Activated T-helper 1 cell treated with Interleukin-2 at 50 U/mL for 16 hours (primary cell): ENCODE measurements around the gene IL18BP.

Source experiments
- DNase-seq: peaks from one replicate; pipeline ENCODE4 v3.0.0-alpha.2; 2020; ENCODE audit warnings: low read depth

The IL18BP gene

DNA sequence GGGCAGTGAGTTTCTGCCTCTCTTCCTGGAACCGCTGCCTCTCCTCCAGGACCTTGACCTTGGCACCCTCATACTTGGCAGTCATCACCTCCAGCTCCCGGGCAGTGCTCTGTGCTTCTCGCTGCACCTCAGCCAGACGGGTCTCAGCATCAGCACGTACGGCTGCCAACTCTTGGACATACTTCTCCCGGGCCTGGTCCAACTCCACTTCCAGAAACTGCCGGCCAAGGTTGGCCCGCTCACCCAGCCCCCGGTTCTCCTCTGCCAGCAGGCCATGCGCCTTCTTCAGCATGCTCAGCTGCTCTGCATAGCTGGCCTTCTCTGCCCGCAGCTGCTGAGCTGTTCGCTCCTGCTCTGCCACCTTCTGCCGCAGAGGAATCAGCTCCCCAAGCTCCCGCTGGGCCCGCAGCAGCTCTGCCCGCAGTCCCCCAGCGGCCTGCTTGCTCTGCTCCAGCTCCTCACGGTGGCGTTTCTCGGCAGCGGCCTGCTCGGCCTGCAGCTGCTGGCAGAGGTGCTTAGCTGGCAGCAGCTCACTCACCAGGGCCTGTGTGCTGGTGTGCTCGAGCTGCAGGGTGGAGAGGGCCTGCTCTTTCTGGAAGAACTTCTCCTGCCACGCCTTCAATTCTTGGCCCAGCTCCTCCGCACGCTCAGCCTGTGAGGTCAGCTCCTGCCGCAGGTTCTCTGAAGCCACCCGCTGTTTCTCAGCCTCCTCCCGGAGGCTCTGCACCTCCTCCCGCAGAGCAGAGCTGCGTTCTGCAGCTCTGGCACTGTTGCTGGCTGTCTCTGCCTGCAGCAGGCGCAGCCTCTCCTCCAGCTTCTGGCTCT is 14.4 kb downstream of the IL18BP start:
- DNase-seq: no peak

DNA sequence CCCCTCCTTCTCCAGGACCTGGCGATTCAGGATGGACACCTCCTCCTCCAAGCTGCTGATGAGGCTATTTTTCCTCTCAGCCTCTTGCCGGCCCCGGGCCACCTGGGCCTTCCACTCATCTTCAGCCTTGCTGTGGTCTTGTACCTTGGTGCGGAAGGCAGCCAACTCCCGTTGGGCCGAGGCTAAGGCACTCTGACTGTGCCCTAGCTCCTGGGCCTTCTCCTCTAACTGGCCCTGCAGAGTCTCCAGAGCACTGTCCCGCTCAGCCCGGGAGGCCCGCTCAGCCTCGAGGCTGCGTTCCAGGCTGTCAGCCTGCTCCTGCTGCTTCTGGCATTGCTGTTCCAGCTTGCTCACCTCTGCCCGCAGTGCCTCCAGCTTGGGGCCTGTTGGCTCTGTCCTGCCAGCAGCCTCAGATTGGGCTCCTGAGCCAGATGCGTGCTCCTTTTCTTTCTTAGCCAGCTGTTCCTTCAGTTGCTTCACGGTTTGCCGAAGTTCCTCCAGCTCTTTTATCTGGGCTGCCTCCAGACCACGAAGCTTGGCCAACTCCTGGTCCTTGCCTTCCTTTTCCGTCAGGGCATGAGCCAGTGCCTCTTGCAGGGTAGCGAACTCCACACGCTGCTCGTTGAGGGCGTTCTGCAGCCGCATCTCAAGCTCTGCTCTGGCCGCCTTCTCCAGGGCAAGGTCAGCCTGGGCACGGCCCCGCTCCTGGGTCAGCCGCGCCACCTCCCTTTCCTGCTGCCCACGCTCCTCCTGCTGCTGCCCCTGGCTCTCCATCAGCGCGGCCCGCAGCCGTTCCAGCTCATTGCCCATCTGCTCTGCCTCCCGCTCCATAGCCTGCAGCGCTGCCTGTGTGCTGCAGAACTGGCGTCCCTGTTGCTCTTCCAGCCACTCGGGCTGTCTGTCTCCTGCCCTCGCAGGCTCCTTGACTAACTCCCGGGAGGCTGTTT is 15.3 kb downstream of the IL18BP start:
- DNase-seq: no peak

DNA sequence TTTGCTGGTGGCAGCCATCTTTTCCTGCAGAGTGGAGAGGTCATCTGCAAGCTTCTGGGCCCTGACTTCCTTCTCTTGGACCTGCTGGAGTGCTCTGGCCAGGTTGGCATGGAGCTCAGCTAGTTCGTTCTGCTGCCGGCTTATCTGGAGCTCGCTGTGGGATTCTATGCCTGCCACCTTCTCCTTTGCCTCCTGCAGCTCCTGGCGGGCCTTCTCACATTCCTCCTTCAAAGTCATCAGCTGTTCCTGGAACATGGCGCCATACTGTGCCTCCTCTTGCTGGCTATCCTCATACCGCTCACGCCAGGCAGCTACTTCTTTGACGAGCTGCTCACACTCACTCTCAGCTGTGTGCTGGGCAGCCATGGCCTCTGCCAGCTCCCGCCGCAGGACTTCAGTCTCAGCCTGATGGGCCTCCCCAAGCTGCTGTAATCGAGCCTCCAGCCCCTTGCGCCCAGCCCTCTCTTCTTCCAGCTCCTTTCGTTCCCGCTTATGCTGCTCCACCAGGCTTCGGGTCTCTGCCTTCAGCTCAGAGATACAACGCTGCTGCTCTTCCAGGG is 16.1 kb downstream of the IL18BP start:
- no peak for DNase-seq

DNA sequence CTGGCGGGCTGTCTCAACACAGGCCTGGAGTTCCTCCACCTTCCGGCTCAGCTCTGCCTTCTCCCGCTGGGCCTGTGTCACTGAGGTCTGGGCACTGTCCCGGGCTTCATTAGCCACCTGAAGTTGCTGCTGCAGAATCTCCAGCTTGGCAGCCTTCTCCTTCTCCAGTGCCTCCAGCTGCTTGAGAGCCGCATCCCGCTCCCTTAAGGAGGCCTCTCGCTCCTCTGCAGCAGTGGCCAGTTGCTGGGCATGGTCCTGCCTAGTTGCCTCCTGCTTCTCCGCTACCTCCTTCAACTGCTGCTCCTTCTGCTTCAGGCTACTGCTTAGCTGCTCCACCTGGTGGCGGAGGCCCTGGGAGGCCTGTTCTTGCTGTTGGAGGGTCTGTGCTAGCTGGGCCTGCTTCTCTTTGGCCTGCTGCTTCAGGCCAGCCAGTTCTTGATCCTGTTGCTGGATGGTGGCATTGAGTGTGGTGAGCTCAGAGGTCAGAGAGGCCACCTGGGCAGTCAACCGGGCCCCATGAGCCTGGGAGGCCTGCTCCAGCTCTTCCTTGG is 16.9 kb downstream of the IL18BP start:
- DNase-seq: no peak

DNA sequence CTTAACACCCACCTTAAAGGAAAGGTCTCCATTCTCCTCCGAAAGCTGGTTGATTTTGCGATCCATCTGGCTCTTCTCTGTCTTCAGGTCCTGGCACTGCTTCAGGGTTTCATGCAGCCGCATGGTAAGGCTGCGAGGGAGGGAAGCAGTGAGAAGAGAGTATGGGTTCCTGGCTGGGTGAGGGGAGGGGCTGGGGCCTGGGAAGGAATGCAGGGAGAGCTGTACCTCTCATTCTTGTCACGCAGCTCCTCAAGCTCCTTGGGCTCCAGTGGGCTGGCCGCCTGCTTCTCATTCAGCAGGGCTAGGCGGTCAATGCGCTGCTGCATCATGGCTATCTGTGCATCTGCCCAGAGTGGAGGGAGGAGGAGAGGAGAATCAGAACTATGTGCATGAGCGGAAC is 19.5 kb downstream of the IL18BP start:
- DNase-seq: no peak

DNA sequence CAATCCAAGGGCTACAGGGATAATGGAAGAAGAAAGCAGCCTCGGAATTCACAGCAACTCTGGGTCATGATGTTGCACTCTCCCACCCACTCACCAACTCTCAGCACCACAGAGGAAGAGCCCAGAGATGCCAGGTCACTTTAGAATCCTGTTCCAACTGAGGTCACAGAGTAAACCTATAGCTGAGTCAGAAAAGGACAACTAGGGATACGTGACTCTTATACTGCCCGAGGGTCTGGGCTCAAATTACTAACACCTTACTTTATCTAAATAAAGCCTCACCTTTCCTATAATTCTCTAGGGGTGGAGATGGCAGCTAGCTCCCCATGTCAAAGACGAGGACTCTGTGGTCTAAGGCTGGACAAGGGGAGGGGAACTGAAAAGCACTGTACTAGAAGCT is 24.6 kb downstream of the IL18BP start:
- no peak for DNase-seq

DNA sequence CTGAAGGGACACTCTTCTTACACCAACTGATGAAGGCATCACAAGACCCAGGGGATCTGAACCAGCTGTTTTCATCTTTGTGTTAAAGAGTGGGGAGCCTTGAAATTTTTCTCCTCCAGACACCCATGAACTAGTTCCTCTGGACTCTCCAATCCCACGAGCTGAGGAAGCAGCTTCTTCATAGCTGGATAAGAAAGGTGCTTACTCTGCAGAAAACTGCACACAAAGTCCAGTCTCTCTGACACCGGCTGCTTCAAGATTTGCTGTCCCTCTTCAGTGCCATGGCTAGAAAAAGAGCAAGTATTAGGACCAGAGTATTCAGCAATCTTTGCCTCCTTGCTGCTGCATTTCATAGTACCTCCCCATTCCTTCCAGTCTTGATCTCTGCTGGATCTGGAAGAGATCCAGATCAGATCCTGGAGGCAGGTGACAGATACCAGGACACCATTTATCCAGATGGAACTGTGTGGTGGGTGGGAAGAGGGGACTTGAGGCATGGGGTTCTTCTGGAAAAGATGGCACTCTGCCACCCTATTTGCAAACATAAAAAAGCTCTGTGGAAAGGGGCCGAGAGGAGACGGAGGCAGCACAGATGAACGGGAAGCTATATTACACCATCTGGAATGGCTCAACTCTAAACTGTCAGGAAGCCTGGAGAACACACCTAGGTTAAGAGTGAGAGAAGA is 25.5 kb downstream of the IL18BP start:
- no peak for DNase-seq

DNA sequence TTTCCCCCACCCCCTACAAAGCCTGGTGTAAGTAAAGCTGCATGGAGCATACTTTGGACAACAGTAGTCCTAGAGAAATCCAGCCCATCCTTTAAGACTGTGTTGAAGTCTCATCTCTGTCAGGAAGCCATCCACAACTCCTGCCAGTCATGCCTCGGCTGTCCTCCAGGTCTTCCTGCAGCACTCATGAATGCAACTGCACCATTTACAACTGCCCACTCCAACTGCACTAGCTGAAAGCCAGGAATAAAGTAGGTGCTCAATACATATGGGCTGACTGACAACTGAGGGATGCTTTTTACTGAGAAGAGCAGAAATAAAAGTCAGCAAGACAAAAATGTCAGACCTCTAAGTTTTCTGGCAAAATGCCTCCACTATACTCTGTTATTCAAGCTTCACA is 27.4 kb downstream of the IL18BP start:
- DNase-seq: no peak

DNA sequence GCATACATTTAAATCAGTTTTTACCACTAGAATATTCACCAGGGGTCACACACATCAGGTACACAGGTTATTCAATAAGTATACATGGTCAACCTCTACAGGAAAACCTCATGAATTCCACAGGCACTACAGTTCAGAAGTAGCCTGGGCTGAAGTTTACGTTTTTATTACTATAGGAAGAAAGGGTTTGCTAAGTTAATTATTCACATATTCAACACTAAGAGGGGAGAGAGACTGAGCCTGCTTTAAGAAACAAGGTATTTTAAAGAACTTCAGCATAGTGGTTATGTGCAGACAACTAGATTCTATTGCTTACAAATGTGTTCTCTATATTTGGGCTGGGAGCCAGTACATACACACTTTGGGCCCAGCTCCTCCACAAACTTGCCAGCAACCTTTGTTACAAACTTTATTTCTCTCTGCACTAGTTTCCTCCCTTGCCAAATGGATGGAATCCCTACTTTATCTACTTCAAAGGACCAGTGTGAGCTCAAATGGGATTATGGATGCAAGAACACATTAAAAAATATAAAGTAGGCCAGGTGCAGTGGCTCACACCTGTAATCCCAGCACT is 31.9 kb downstream of the IL18BP start:
- no peak for DNase-seq

DNA sequence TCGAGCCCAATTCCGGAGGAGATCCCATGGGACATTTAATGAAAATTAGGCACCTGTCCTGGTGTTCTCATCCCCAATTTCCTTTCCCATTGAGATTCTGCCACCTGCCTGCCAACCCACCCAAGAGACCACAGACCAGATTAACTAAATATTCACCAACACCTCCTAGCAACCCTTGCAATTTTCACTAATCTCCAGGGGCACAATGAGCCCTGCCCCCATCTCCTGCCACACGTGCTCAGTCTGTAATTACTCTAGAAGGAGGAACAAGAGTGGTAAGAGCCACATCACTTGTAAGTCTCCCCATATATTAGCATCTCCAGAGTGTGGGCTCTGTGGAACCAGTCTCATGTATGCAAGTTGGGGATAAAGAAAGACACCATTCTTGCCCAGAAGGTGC is 38.0 kb downstream of the IL18BP start:
- DNase-seq: no peak

DNA sequence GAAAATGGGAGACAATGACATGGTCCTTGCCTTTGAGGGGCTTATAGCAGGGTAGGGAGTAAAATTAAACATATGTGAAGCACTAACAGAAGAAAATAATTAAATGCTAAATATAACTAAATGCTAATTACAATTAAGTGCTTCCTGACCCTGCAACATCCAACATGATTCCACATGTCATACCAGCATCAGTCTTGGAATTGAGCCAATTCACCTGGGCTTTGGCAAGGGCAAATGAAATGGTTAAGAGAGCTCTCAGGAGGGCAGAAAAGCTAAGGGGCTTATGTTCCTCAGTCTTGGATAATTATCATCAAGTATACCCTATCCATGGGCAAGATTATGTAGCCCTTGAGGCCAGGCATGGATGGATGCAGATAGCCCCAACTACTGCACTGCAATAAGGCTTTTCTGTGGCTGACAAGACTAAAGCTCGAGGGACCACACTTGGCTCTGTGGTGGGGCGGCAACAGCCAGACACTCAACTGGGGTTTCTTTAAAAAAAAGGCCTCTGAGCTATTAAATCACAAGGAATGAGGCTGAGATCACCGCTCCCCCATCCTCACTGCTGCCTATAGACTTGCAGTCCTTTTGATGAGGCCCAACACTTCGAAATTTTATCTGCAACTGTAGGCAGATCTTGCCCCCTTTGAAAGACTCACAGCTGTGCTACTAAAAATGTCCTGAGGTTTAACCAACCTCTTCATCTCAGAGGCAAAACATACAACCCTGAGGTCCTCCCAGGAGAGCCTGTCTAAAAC is 39.0 kb downstream of the IL18BP start:
- DNase-seq: no peak

DNA sequence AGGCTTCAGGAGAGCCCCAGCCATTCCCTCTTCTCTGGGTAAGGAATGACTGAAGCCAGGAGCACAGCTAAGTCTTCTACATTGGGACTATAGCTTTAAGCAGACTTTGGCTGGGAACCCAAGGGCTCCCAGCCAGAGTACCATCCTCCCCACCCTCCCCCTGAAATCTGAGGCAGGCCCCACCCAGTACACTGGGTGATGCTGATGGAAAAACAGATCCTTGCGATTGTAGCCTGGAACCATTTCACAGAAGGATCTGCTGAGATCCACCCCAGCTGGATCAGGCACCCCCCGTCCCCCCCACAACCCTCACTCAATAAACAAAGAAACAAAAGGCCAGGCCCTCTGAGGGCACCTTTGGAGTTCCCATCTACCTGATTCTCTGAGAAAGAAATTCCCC is 39.8 kb downstream of the IL18BP start:
- DNase-seq: no peak

DNA sequence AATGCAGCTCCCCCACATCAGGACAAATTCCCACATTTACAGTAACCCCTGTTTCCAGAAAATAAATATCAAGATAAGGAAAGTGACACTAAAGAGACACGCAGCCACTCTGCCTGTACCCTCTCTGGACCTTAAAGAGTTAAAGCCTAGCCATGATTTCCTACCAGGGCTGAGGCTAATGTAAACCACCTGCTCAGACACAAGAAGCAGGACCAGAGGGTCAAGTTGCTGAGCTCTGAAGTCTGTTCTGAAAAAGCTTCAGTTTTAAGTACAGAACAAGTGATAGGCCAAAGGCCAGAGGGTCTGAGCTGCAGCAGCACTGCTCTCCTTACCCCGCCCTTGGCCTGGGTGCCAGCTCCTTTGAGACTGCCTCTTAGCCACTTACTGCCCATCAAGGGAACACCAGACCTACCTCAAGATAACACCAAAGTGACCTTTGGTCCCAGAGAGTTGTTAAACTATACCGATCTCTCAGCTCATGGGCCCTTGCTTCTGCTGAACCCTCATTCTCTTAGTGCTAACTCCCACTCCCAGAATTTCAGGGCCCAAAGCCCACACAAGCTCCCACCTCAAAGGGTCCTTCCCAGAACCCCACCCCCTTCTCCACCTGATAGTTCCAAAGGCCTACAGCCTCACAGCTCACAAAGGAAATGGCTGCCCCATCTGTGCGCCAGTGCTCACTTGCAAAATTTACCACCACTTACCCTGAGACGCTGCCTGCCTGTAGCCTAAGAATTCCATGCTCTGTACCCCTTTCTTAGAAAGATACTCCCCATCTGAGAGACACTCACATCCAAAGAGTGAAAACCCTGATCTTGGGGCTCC is 40.5 kb downstream of the IL18BP start:
- no peak for DNase-seq

DNA sequence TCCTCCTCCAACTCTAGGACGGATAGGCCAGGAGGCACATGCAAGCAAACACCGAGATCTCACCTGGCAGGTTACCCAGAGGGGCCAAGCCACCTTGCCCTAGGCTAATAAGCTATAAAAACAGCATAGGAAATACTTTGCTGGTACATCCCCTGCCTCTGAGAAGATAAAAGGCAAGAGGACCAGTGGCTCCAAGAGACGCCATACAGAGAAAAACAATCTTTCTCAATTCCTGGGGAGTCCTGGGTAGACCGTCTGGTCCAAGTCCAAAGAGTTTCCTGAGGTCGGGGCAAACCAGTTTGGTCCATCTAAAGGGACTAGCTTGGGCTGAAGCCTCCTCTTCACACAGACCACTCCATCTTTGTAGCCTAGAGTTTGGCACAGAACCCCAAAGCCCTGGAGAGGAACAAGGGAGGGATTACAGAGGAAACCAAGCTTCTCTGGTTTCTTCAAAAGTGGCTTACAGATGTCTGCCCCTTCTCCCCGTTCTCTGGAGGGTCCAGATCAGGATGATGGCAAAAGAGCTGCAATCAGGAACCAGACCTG is 41.2 kb downstream of the IL18BP start:
- no peak for DNase-seq

DNA sequence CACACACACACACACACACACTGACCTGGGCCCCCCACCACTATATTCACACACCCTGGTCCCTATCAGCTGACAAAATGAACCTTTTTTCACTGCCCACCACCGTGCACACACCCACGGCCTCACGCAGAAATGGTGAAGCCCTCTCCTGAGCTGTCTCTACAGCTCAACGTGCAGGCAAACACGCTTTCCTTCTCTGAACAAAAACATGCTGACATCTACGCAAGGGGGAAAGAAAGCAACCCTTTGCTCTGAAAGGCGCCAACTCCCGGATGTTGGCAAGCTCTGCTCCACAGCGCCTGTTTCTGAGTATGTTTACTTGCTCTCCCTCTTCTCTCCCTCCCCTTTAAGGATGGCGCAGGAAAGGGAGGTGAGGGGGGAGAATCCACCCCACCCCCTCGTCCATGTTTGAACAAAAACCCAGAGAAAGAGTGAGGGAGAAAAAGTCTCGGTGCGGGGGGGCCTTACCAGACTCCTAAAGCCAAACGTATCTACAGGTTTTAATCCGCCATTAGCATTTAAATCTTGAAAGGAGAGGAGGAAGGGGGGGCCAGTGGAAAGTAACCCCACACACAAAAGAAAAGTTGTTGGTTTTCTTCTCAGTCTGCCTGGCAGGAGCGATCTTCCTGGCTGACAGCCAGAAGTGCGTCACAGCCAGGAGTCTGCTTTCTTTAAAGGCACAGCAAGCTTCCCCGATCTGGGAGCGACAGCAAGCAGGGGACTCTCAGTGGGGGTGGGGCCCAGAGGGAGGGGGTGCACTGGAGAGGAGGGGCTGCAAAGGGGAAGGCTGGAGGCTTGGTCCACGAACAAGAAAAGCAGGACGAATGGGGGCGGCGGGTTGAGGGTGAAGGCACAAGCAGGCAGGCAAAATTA is 42.0 kb downstream of the IL18BP start:
- DNase-seq: peak; percentile 64

DNA sequence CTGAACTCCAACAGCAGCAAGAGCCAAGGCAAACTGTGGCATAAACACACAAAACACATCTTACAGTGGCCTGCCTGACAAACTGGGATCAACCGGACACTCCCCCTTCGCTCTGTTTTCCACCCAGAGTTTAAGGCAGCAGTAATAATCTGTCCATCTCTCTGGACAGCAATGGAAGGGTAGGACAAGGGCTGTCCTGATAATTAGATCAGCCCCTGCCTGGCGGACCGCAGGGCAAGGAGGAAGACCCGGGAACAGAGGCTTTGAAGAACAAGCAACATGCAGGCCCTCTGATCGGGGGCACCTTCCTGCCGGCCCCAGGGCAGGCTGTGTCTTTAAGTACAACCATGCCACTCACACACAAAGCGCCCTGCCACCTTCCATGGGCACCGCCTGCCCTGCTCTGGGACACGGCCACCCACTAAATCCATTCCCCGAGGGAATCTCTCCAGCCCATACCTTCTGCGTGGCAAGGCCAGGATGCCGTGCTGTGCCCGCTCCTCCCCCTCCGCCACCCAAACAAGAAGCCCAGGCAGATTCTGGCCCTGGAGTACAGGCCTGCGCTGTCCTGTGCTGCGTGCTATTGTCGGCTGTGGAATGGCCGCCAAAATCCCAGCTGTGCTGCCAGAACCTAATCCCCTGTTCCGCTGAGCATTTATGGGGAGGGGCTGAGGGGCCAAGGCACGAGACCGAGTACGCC is 42.8 kb downstream of the IL18BP start:
- DNase-seq: peak; percentile 31

DNA sequence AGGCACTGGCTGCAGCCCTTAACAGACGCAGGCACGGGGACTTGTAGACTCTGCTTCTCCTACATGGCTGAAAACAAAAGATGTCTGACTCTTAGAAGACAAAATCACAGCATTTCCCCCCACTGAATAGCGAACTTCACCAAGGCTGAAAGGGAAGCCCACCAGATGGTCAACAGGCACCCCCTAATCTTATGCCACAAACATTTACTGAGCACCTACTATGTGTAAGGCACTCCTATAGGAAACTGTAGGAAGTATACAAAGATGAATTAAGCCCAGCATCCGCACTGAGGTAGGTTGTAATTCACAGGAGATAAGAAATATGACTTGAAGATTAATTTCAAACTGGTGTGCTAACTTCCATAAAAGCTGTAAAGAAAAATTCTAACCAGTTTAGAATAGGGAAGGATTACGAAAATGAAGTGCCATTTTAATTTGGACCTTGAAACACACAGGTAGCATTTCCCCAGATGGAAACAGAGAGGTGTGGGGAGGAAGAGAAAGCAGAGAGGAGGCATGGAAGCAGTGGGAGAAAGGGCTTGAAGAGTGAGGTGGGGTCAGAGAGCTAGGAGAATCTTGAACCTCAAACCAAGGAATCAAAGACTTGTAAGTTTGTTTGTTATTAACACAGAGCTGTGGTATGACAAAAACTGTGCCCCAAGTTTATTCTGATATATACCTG is 43.5 kb downstream of the IL18BP start:
- DNase-seq: no peak
